ENCODE measurements around the gene RBMS1. TPM values are rescaled to one million over a fixed set of nuclear protein-coding genes. Genes with fewer than 3 reads are reported as not detected.

Gene RBMS1
- total and polyA plus RNA-seq, 2 experiments from 2014 or later: 55.5 to 94.8 TPM

- H3K79me2 ChIP-seq (replicated peaks; ENCODE audit: insufficient read depth): no peaks in the 10 kb centered on the region
- no peaks in the 10 kb centered on the region for H3K27me3 ChIP-seq (ENCODE audit: insufficient read depth)
- H3K4me1 ChIP-seq (ENCODE audit: insufficient read depth): no peaks in the 10 kb centered on the region
- Mint-ChIP-seq H3K27me3 (ENCODE audit: insufficient read depth, low read depth, poor library complexity) (peaks cover 2% of the 10 kb centered on the region), H3K36me3 (ENCODE audit: low read depth) (no peaks in the 10 kb centered on the region), H3K9me3 (no peaks in the 10 kb centered on the region), H3K4me3 (no peak overlapping the region), H3K4me1 (no peaks in the 10 kb centered on the region), H3K27ac (no peak overlapping the region)
- H3K4me3 ChIP-seq: no peak overlapping the region
- no peaks in the 10 kb centered on the region for H3K9me2 ChIP-seq (ENCODE audit: insufficient read depth)
- H2AFZ ChIP-seq: no peak overlapping the region
- no peak overlapping the region for H3K27ac ChIP-seq (ENCODE audit: low read depth)
- H3K4me2 ChIP-seq: no peak overlapping the region
- no peaks in the 10 kb centered on the region for H3F3A ChIP-seq (replicated peaks; ENCODE audit: low read depth)
- ATAC-seq: no peak
- TF ChIP-seq EZH2 (IDR thresholded peaks at IDR 0.05; ENCODE audit: low read depth, unreplicated experiment): no peak
- no peak for TF ChIP-seq CREB1 (CRISPR knock-in tag; IDR thresholded peaks at IDR 0.05; ENCODE audit: low read depth)
- no peak for TF ChIP-seq ZNF462 (CRISPR knock-in tag; IDR thresholded peaks at IDR 0.05)
- no peak for TF ChIP-seq JUNB (IDR thresholded peaks at IDR 0.05; ENCODE audit: unreplicated experiment)
- TF ChIP-seq NANOG (IDR thresholded peaks at IDR 0.05; ENCODE audit: borderline replicate concordance): no peak
- TF ChIP-seq ZNF331 (CRISPR knock-in tag; IDR thresholded peaks at IDR 0.05; ENCODE audit: low read depth): no peak
- TF ChIP-seq ETS1 (IDR thresholded peaks at IDR 0.05): no peak
- no peak for TF ChIP-seq EZH2phosphoT487 (IDR thresholded peaks at IDR 0.05; ENCODE audit: unreplicated experiment)
- no peak for TF ChIP-seq STAT1 (IDR thresholded peaks at IDR 0.05; ENCODE audit: unreplicated experiment)
- TF ChIP-seq POLR2AphosphoS5 (IDR thresholded peaks at IDR 0.05; ENCODE audit: low read depth): no peak
- TF ChIP-seq ZNF114 (CRISPR knock-in tag; IDR thresholded peaks at IDR 0.05): no peak
- no peak for TF ChIP-seq REST (IDR thresholded peaks at IDR 0.05; ENCODE audit: unreplicated experiment)
- TF ChIP-seq CTCF (conservative IDR thresholded peaks at IDR 0.05; ENCODE audit: low read depth in 2 of 2): no peak
- DNase-seq (ENCODE audit: low spot score): no peak
- no peaks in the 10 kb centered on the region for H4K20me1 ChIP-seq (replicated peaks; ENCODE audit: insufficient read depth)
- no peaks in the 10 kb centered on the region for H3K36me3 ChIP-seq (ENCODE audit: insufficient read depth)
Observed at GRCh38 chr2:160232905-160233475, 260.6 kb downstream of the RBMS1 start.

All from GM23338 (cell line).